HG03520 (cell line): ENCODE data around the gene MED16.

Experiments
- ATAC-seq: cut with Tn5 transposase; IDR thresholded peaks from one replicate; pipeline ENCODE4 v1.9.1; 2021; ENCODE audit warnings: mild to moderate bottlenecking, moderate library complexity; ENCODE audit not compliant: unreplicated experiment

MED16 gene

GRCh38 chr19:872266-872951 is 20.6 kb downstream of the MED16 start:
- no peak for ATAC-seq

GRCh38 chr19:871446-872265 is 21.3 kb downstream of the MED16 start:
- ATAC-seq: no peak

- ATAC-seq: no peak
These were observed 22.0 kb downstream of the MED16 start for GRCh38 chr19:870963-871401.

- ATAC-seq: no peak
These were observed 22.7 kb downstream of the MED16 start for GRCh38 chr19:870314-870713.

- no peak for ATAC-seq
These were observed 23.5 kb downstream of the MED16 start for GRCh38 chr19:869245-870177.

- no peak for ATAC-seq
These were observed 24.3 kb downstream of the MED16 start for GRCh38 chr19:868458-869244.

GRCh38 chr19:867855-868457 is 25.0 kb downstream of the MED16 start:
- no peak for ATAC-seq

GRCh38 chr19:867301-867793 is 25.6 kb downstream of the MED16 start:
- ATAC-seq: no peak

GRCh38 chr19:866769-867300 is 26.2 kb downstream of the MED16 start:
- ATAC-seq: no peak

GRCh38 chr19:863315-863620 is 29.7 kb downstream of the MED16 start:
- no peak for ATAC-seq

- no peak for ATAC-seq
These were observed 30.2 kb downstream of the MED16 start for GRCh38 chr19:862581-863314.

GRCh38 chr19:861756-862580 is 31.0 kb downstream of the MED16 start:
- no peak for ATAC-seq

- no peak for ATAC-seq
These were observed 31.7 kb downstream of the MED16 start for GRCh38 chr19:861141-861755.

GRCh38 chr19:858868-859843 is 33.8 kb downstream of the MED16 start, which contains the start of gene CFD:
TSS of gene CFD (plus strand) at chr19:859664. CDS start at chr19:859690, 26 bp downstream.
- ATAC-seq: no peak

GRCh38 chr19:858284-858683 is 34.7 kb downstream of the MED16 start:
- no peak for ATAC-seq

- no peak for ATAC-seq
These were observed 37.3 kb downstream of the MED16 start for GRCh38 chr19:855566-856120.
